Esophagus muscularis mucosa (tissue), 4 donors: Measurements from ENCODE around the gene PAPOLG. TPM values are rescaled to one million over a fixed set of nuclear protein-coding genes. Genes with fewer than 3 reads are reported as not detected.

Experiments
- DNase-seq: peaks from one replicate; pipeline ENCODE4 v3.0.0-alpha.2; 2017; ENCODE audit errors: extremely low spot score
- H3K27ac ChIP-seq, 4 donors: fragments of 200-600 bp; sonication (generic); replicated peaks in 1 of 4; 1 replicate in 3 of 4; 2 replicates in 1 of 4; pipeline ENCODE4 v1.5.1; 2016 to 2019; ENCODE audit warnings: mild to moderate bottlenecking in 1 of 4
- H3K27me3 ChIP-seq, 4 donors: fragments of 200-600 bp; sonication (generic); one replicate each; pipeline versions ENCODE4 v1.5.1 to v1.6.0; 2016 to 2019
- H3K36me3 ChIP-seq, 4 donors: fragments of 200-600 bp; sonication (generic); one replicate each; pipeline ENCODE4 v1.5.1; 2016 to 2019
- H3K4me1 ChIP-seq, 4 donors: fragments of 200-600 bp; sonication (generic); one replicate each; pipeline ENCODE4 v1.5.1; 2016 to 2019
- H3K4me3 ChIP-seq, 4 donors: fragments of 200-600 bp; sonication (generic); 1 replicate in 2 of 4; 2 replicates in 2 of 4; pipeline ENCODE4 v1.5.1; 2016 to 2019; ENCODE audit warnings: mild to moderate bottlenecking in 4 of 4, moderate library complexity in 1 of 4
- H3K9me3 ChIP-seq, 4 donors: fragments of 200-600 bp; sonication (generic); 1 replicate in 3 of 4; 2 replicates in 1 of 4; pipeline ENCODE4 v1.5.1; 2016 to 2019
- EP300 ChIP-seq: sonication (generic); formaldehyde crosslinking; IDR thresholded peaks from one replicate; pipeline ENCODE4 v1.6.1; 2017; ENCODE audit warnings: antibody characterized with exemption
- POLR2A ChIP-seq: fragments of 450-650 bp; IDR thresholded peaks from one replicate; pipeline ENCODE4 v1.6.1; 2017; ENCODE audit warnings: antibody characterized with exemption, moderate library complexity, mild to moderate bottlenecking, low read depth
- POLR2AphosphoS5 ChIP-seq, 2 donors: sonication (generic); formaldehyde crosslinking; IDR thresholded peaks; one replicate each; pipeline ENCODE4 v1.6.1; 2017; ENCODE audit warnings: antibody characterized with exemption in 2 of 2
- WGBS: methylation state at CpG from one replicate; pipeline ENCODE4 v1.1.5; 2018; 5-methylcytosine and 5-hydroxymethylcytosine counted together
- intact Hi-C: fragments of 100-400 bp; cut with DNase I; formaldehyde crosslinking; loops from one replicate; pipeline ENCODE4 v1.15.1; 2023
- total RNA-seq, 4 donors: library from RNA; depleted of rRNA; stranded (reverse); fragments of >200 nt; gene quantifications; one replicate each; pipeline versions ENCODE4 v1.1.0 to v1.2.1, GENCODE V29; 2016
- TF ChIP-seq, protein P1 (sequence below), 3 experiments: fragments of 200-600 bp in 2 of 3; fragments of 450-650 bp in 1 of 3; sonication (generic) in 2 of 3; IDR thresholded peaks; one replicate each; pipeline ENCODE4 v1.5.1; 2017 to 2019; ENCODE audit warnings: antibody characterized with exemption in 3 of 3, mild to moderate bottlenecking in 2 of 3, moderate library complexity in 1 of 3

The PAPOLG gene
- total RNA-seq, 4 donors from 2014 or later, result 11.9 to 16.0 (median 13.9) TPM

DNA sequence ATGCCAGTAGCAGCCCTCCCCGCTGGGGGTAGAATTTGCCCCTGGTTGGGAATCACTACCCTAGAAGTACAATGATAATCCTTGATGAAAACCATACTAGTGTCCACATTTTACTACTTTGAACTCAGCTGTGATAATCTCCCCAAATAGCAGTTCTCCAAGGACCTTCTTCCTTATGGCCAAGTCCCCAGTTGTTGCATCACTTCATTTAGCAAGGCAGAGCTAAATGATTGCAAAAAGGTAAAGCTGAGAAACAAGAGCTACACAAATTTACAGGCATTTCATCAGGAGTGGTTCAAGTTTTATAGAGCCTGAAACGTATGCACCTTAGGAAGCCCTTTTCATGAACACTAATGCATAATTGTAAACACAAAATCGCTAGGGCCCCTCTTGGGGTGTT lies 80.4 kb downstream of the PAPOLG start:
- H3K27ac ChIP-seq, result no peak overlapping the region
- H3K36me3 ChIP-seq, result no peaks in the 10 kb centered on the region
- WGBS, result 70% methylated on average over 3 of the region's 3 CpGs
- H3K4me1 ChIP-seq, result no peaks in the 10 kb centered on the region
- no peak for DNase-seq
- H3K27me3 ChIP-seq, result peaks cover 0 to 5% (median 0%) of the 10 kb centered on the region in 4 donors
- no peak for TF ChIP-seq POLR2AphosphoS5 (IDR thresholded peaks at IDR 0.05)
- TF ChIP-seq POLR2A, result no peak
- TF ChIP-seq, protein P1, sequence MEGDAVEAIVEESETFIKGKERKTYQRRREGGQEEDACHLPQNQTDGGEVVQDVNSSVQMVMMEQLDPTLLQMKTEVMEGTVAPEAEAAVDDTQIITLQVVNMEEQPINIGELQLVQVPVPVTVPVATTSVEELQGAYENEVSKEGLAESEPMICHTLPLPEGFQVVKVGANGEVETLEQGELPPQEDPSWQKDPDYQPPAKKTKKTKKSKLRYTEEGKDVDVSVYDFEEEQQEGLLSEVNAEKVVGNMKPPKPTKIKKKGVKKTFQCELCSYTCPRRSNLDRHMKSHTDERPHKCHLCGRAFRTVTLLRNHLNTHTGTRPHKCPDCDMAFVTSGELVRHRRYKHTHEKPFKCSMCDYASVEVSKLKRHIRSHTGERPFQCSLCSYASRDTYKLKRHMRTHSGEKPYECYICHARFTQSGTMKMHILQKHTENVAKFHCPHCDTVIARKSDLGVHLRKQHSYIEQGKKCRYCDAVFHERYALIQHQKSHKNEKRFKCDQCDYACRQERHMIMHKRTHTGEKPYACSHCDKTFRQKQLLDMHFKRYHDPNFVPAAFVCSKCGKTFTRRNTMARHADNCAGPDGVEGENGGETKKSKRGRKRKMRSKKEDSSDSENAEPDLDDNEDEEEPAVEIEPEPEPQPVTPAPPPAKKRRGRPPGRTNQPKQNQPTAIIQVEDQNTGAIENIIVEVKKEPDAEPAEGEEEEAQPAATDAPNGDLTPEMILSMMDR (IDR thresholded peaks at IDR 0.05), result no peak
- no peak for TF ChIP-seq EP300
- no peak overlapping the region for H3K4me3 ChIP-seq
- H3K9me3 ChIP-seq, result no peaks in the 10 kb centered on the region
- intact Hi-C loops, result no loop called here

DNA sequence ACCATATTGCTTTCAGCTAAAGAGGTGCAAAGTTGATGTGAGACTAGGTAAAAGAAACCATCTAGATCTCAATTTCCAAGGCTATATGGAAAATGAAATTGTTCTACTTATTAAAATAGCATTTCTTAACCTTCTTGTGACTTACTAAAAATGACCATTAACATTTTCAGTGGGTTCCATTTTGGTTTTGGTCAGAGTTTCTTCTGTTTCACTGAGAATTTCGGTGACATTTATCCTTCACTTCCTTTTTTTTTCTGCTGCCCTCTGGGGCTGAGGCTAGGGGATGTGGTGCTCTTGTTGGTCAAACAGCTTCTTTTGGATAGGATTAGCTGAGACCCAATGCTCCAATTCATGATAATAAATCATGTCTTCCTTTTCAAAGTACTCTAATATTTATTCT lies 81.1 kb downstream of the PAPOLG start:
- H3K36me3 ChIP-seq, result no peaks in the 10 kb centered on the region
- no peak overlapping the region for H3K4me3 ChIP-seq
- TF ChIP-seq EP300, result no peak
- H3K27ac ChIP-seq, result no peak overlapping the region
- intact Hi-C loops, result no loop called here
- no peaks in the 10 kb centered on the region for H3K9me3 ChIP-seq
- WGBS, result 86% methylated on average over 1 of the region's 1 CpG
- H3K4me1 ChIP-seq, result no peaks in the 10 kb centered on the region
- peaks cover 0 to 5% (median 0%) of the 10 kb centered on the region in 4 donors for H3K27me3 ChIP-seq
- DNase-seq, result no peak

DNA sequence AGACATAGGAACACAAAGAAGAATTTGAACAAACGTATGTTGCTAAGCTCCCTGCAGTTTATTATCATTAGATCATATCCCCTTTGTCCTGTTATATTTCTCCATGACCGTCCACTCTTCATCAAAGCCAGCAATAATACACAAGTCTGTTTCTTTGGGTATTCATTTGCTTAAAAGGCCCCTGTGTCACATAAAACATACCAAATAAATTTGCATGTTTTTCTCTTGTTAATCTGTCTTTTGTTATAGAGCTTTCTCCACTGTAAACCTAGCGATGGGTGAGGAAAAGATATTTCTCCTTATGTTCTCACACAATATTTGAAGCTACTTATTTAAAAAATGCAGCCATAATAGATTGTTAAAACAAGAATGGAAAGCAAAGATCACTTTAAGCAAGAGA lies 82.4 kb downstream of the PAPOLG start:
- no peak for DNase-seq
- peaks cover 0 to 5% (median 0%) of the 10 kb centered on the region in 4 donors for H3K27me3 ChIP-seq
- no peaks in the 10 kb centered on the region for H3K9me3 ChIP-seq
- TF ChIP-seq EP300 (no peak), POLR2A (no peak), POLR2AphosphoS5 (IDR thresholded peaks at IDR 0.05) (no peak)
- TF ChIP-seq, protein P1 (IDR thresholded peaks at IDR 0.05), result no peak
- intact Hi-C loops, result no loop called here
- 80% methylated on average over 3 of the region's 3 CpGs for WGBS
- no peak overlapping the region for H3K27ac ChIP-seq
- no peak overlapping the region for H3K4me3 ChIP-seq
- no peaks in the 10 kb centered on the region for H3K4me1 ChIP-seq
- no peaks in the 10 kb centered on the region for H3K36me3 ChIP-seq

DNA sequence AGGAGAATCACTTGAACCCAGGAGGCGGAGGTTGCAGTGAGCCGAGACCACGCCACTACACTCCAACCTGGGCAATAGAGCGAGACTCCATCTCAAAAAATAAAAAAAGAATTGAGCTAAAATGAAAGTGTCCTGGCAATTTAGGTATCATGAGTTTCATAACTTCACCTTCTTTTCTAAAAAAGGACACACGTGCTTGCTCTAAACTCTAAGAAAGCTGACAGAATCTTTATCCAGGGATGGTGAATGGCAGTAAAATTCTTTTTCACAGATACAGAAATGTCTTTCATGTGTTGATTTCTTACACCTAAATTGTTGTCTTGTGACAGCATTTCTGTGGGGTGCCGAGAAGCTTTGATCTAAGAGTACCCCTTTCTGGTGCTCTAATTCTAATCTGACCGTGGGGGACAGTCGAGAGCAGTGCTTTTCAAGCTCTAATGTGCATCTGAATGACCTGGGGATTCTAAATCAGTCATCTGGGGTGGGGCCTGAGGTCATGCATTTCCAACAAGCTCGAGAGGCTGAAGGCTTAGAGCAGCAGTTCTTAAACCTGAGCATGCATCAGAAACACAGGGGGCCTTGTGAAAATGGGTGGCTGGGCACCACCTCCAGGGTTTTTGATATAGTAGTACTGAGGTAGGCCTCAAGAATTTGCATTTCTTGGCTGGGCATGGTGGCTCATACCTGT lies 83.2 kb downstream of the PAPOLG start:
- no peak overlapping the region for H3K27ac ChIP-seq
- H3K27me3 ChIP-seq, result peaks cover 0 to 4% (median 0%) of the 10 kb centered on the region in 4 donors
- no peak for DNase-seq
- WGBS, result 93% methylated on average over 9 of the region's 9 CpGs
- TF ChIP-seq POLR2AphosphoS5 (IDR thresholded peaks at IDR 0.05) (no peak), POLR2A (no peak), EP300 (no peak)
- TF ChIP-seq, protein P1 (IDR thresholded peaks at IDR 0.05), result no peak
- H3K9me3 ChIP-seq, result no peaks in the 10 kb centered on the region
- no peaks in the 10 kb centered on the region for H3K36me3 ChIP-seq
- intact Hi-C loops, result no loop called here
- no peak overlapping the region for H3K4me3 ChIP-seq
- H3K4me1 ChIP-seq, result no peaks in the 10 kb centered on the region

DNA sequence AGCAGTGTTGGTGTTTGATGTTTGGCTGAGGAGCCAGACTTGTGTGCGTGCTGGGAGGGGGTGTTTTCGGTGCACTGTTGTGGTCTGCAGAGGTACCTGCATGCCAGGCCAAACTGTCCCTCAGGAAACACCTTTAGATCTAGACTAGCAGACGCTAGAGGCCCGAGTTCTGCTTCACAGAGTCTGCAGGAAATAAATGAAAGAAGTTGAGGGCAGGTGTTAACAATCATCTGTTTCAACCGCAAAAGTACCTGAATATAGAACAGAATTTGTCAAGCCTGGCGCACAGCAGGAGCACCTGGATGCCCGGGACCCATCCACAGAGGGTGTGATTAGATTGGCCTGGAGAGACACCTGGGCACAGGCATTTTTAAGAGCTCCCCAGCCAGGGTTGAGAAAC lies 84.8 kb downstream of the PAPOLG start:
- WGBS, result 58% methylated on average over 7 of the region's 7 CpGs
- TF ChIP-seq POLR2AphosphoS5 (IDR thresholded peaks at IDR 0.05) (no peak), POLR2A (no peak), EP300 (no peak)
- TF ChIP-seq, protein P1 (IDR thresholded peaks at IDR 0.05), result no peak
- no peak for DNase-seq
- H3K4me1 ChIP-seq, result no peaks in the 10 kb centered on the region
- no peaks in the 10 kb centered on the region for H3K36me3 ChIP-seq
- H3K27me3 ChIP-seq, result no peaks in the 10 kb centered on the region
- no peak overlapping the region for H3K4me3 ChIP-seq
- no peak overlapping the region for H3K27ac ChIP-seq
- intact Hi-C loops, result no loop called here
- H3K9me3 ChIP-seq, result no peaks in the 10 kb centered on the region
